H1 (cell line): Measurements from ENCODE around the gene CHFR. TPM values are rescaled to one million over a fixed set of nuclear protein-coding genes. Genes with fewer than 3 reads are reported as not detected.

ENCODE experiments used
- CTCF ChIA-PET: fragments of 300-600 bp; sonication (Branson Sonifier 250); formaldehyde crosslinking; loops from one replicate; lab custom pipeline; 2021; ENCODE audit not compliant: partially characterized antibody; lab: Charles Lee
- POLR2A ChIA-PET: fragments of 300-600 bp; sonication (Branson Sonifier 250); formaldehyde crosslinking; loops from one replicate; lab custom pipeline; 2021; ENCODE audit warnings: inconsistent platforms; ENCODE audit not compliant: partially characterized antibody; lab: Charles Lee
- DNase-seq, 2 experiments: peaks; one replicate each; pipeline versions ENCODE4 v3.0.0 to v3.0.0-alpha.2; 2010 to 2022; ENCODE audit warnings: low spot score in 2 of 2, low read depth in 1 of 2, mixed read lengths in 1 of 2
- FAIRE-seq: peaks from 2 replicates; lab custom pipeline; 2011; peaks lifted over from hg19 to GRCh38; lab: Jason Lieb, UNC
- H2AFZ ChIP-seq: 2 replicates; pipeline ENCODE4 v1.8.1; 2012; ENCODE audit warnings: low read length, inconsistent platforms
- H2AK5ac ChIP-seq: 2 replicates; pipeline ENCODE4 v1.6.1; 2013; ENCODE audit warnings: low read depth, low read length
- H2BK120ac ChIP-seq: replicated peaks from 2 replicates; pipeline ENCODE3; 2013; ENCODE audit warnings: low read depth, low read length, inconsistent platforms
- H2BK12ac ChIP-seq: 2 replicates; pipeline ENCODE4 v1.6.1; 2013; ENCODE audit warnings: low read depth, low read length
- H2BK15ac ChIP-seq: 2 replicates; pipeline ENCODE4 v1.6.1; 2013; ENCODE audit warnings: low read length
- H2BK20ac ChIP-seq: 2 replicates; pipeline ENCODE4 v1.6.1; 2013; ENCODE audit warnings: low read length
- H2BK5ac ChIP-seq: 2 replicates; pipeline ENCODE4 v1.6.1; 2013; ENCODE audit warnings: low read depth, low read length
- H3K14ac ChIP-seq: 2 replicates; pipeline ENCODE4 v1.6.1; 2013; ENCODE audit warnings: inconsistent platforms; ENCODE audit not compliant: insufficient read length
- H3K18ac ChIP-seq: 2 replicates; pipeline ENCODE4 v1.6.1; 2013; ENCODE audit warnings: low read length; ENCODE audit errors: extremely low read depth
- H3K23ac ChIP-seq: 2 replicates; pipeline ENCODE4 v1.6.1; 2013; ENCODE audit warnings: inconsistent platforms; ENCODE audit not compliant: insufficient read length
- H3K23me2 ChIP-seq: 2 replicates; pipeline ENCODE4 v1.6.1; 2013; ENCODE audit warnings: low read depth, low read length
- H3K27ac ChIP-seq: 2 replicates; pipeline ENCODE4 v1.6.1; 2011; ENCODE audit warnings: low read depth, low read length, inconsistent platforms
- H3K27me3 ChIP-seq, 4 experiments: replicated peaks in 1 of 4; 1 replicate in 1 of 4; 2 replicates in 3 of 4; pipeline versions ENCODE4 v1.6.1 to v1.8.1; 2011 to 2013; ENCODE audit warnings: low read length in 3 of 4, mild to moderate bottlenecking in 3 of 4, inconsistent platforms in 2 of 4, mixed read lengths in 2 of 4, moderate library complexity in 1 of 4; ENCODE audit not compliant: control insufficient read depth in 3 of 4, insufficient read depth in 3 of 4; ENCODE audit errors: extremely low read depth in 1 of 4
- H3K36me3 ChIP-seq, 4 experiments: 2 replicates each; pipeline versions ENCODE4 v1.6.1 to v1.8.1; 2011 to 2013; ENCODE audit warnings: mild to moderate bottlenecking in 4 of 4, low read length in 3 of 4, moderate library complexity in 2 of 4, control low read depth in 1 of 4, inconsistent platforms in 1 of 4; ENCODE audit not compliant: insufficient read depth in 4 of 4, control insufficient read depth in 2 of 4
- H3K4ac ChIP-seq: replicated peaks from 2 replicates; pipeline ENCODE3; 2013; ENCODE audit warnings: low read length, low read depth, mixed read lengths, inconsistent platforms; ENCODE audit not compliant: insufficient read length
- H3K4me1 ChIP-seq, 4 experiments: replicated peaks in 1 of 4; 1 replicate in 1 of 4; 2 replicates in 3 of 4; pipeline versions ENCODE4 v1.6.1 to v1.8.1; 2011 to 2013; ENCODE audit warnings: low read length in 3 of 4, inconsistent platforms in 2 of 4, mixed read lengths in 1 of 4; ENCODE audit not compliant: insufficient read depth in 4 of 4, control insufficient read depth in 3 of 4
- H3K4me2 ChIP-seq, 2 experiments: 2 replicates each; pipeline versions ENCODE4 v1.6.1 to v1.8.1; 2011 to 2013; ENCODE audit warnings: low read depth in 2 of 2, low read length in 2 of 2, control low read depth in 1 of 2, inconsistent platforms in 1 of 2, mild to moderate bottlenecking in 1 of 2; ENCODE audit not compliant: insufficient read depth in 1 of 2
- H3K4me3 ChIP-seq, 4 experiments: fragments of 200-600, 300-600 bp in 1 of 4; sonication (generic), shearing (Covaris generic), sonication (Bioruptor Twin) in 1 of 4; 2 replicates each; pipeline versions ENCODE4 v1.5.1 to v1.8.1; 2011 to 2016; ENCODE audit warnings: low read length in 4 of 4, low read depth in 3 of 4, control low read depth in 2 of 4, inconsistent platforms in 2 of 4, mild to moderate bottlenecking in 2 of 4, mixed read lengths in 1 of 4, moderate library complexity in 1 of 4; ENCODE audit not compliant: insufficient read depth in 2 of 4; ENCODE audit errors: extremely low read depth in 1 of 4
- H3K56ac ChIP-seq: replicated peaks from 2 replicates; pipeline ENCODE3; 2013; ENCODE audit warnings: low read depth, mild to moderate bottlenecking, mixed read lengths, low read length, inconsistent platforms; ENCODE audit not compliant: insufficient read length
- H3K79me1 ChIP-seq: 2 replicates; pipeline ENCODE4 v1.6.1; 2013; ENCODE audit warnings: low read depth, low read length, control low read depth
- H3K79me2 ChIP-seq, 2 experiments: 2 replicates each; pipeline versions ENCODE4 v1.6.1 to v1.8.1; 2012 to 2013; ENCODE audit warnings: low read length in 2 of 2, mild to moderate bottlenecking in 2 of 2, inconsistent platforms in 1 of 2; ENCODE audit not compliant: insufficient read depth in 2 of 2, control insufficient read depth in 1 of 2
- H3K9ac ChIP-seq, 4 experiments: replicated peaks in 1 of 4; 1 replicate in 1 of 4; 2 replicates in 3 of 4; pipeline versions ENCODE4 v1.6.1 to v1.8.1; 2011 to 2013; ENCODE audit warnings: low read depth in 3 of 4, low read length in 3 of 4, control low read depth in 2 of 4, mild to moderate bottlenecking in 2 of 4, moderate library complexity in 2 of 4, inconsistent platforms in 1 of 4; ENCODE audit errors: extremely low read depth in 1 of 4
- H3K9me3 ChIP-seq, 2 experiments: 2 replicates each; pipeline versions ENCODE4 v1.6.1 to v1.8.1; 2012 to 2013; ENCODE audit warnings: mild to moderate bottlenecking in 2 of 2, moderate library complexity in 2 of 2, control low read depth in 1 of 2, inconsistent platforms in 1 of 2, low read depth in 1 of 2, low read length in 1 of 2, mixed read lengths in 1 of 2; ENCODE audit not compliant: insufficient read depth in 2 of 2
- H4K20me1 ChIP-seq, 2 experiments: replicated peaks in 1 of 2; 2 replicates each; pipeline versions ENCODE3 to v1.8.1; 2011 to 2013; ENCODE audit warnings: inconsistent platforms in 2 of 2, low read length in 2 of 2, mild to moderate bottlenecking in 1 of 2; ENCODE audit not compliant: insufficient read depth in 2 of 2, control insufficient read depth in 1 of 2
- H4K5ac ChIP-seq: 2 replicates; pipeline ENCODE4 v1.6.1; 2013; ENCODE audit warnings: low read length, low read depth, mixed read lengths, inconsistent platforms; ENCODE audit not compliant: insufficient read length
- H4K8ac ChIP-seq: 2 replicates; pipeline ENCODE4 v1.8.0; 2013; ENCODE audit warnings: mild to moderate bottlenecking, moderate library complexity, low read length, inconsistent platforms; ENCODE audit not compliant: insufficient read depth; ENCODE audit errors: extremely low read depth
- H4K91ac ChIP-seq: replicated peaks from 2 replicates; pipeline ENCODE3; 2013; ENCODE audit warnings: low read length, mixed read lengths, inconsistent platforms; ENCODE audit not compliant: insufficient read length
- CBX8 ChIP-seq: fragments of 300-800, 300-1000 bp; sonication (generic); IDR thresholded peaks from 2 replicates; pipeline ENCODE4 v1.7.1; 2016; ENCODE audit warnings: low read depth, low read length, borderline replicate concordance
- CHD1 ChIP-seq: IDR thresholded peaks from 2 replicates; pipeline ENCODE4 v1.6.1; 2012; ENCODE audit warnings: low read depth, low read length, improper control_type of control experiment
- CTBP2 ChIP-seq: IDR thresholded peaks from 2 replicates; pipeline ENCODE4 v1.7.0; 2011; ENCODE audit warnings: borderline replicate concordance, mild to moderate bottlenecking, moderate library complexity, mixed read lengths, low read length; ENCODE audit not compliant: insufficient read depth, insufficient read length
- EP300 ChIP-seq, 2 experiments: IDR thresholded peaks; 1 replicate in 1 of 2; 2 replicates in 1 of 2; pipeline ENCODE4 v1.6.1; 2011 to 2012; ENCODE audit warnings: low read depth in 2 of 2, low read length in 2 of 2, mild to moderate bottlenecking in 2 of 2, borderline replicate concordance in 1 of 2, inconsistent platforms in 1 of 2, moderate library complexity in 1 of 2
- FOSL1 ChIP-seq: IDR thresholded peaks from 2 replicates; pipeline ENCODE4 v1.6.1; 2011; ENCODE audit warnings: mild to moderate bottlenecking, low read depth, low read length, moderate library complexity; ENCODE audit not compliant: insufficient read depth
- POLR2A ChIP-seq, 2 experiments: IDR thresholded peaks; 1 replicate in 1 of 2; 2 replicates in 1 of 2; pipeline ENCODE4 v1.6.1; 2011; ENCODE audit warnings: low read depth in 2 of 2, low read length in 2 of 2, mild to moderate bottlenecking in 2 of 2; ENCODE audit errors: control extremely low read depth in 1 of 2
- RXRA ChIP-seq: IDR thresholded peaks from 2 replicates; pipeline ENCODE4 v1.6.1; 2011; ENCODE audit warnings: low read depth, mild to moderate bottlenecking, low read length, moderate library complexity; ENCODE audit not compliant: insufficient read depth
- TBP ChIP-seq: IDR thresholded peaks from 2 replicates; pipeline ENCODE4 v1.6.1; 2011; ENCODE audit warnings: low read depth, low read length, improper control_type of control experiment
- WGBS, 2 experiments: shearing (Covaris generic) in 1 of 2; methylation state at CpG; one replicate each; pipeline versions ENCODE4 v1.1.6 to v1.1.7; 2013 to 2015; ENCODE audit warnings: low lambda C conversion rate in 2 of 2, mixed read lengths in 2 of 2, inconsistent platforms in 1 of 2, low coverage in 1 of 2, missing lambda C conversion rate in 1 of 2; ENCODE audit not compliant: insufficient replicate concordance in 2 of 2, insufficient coverage in 1 of 2, insufficient read length in 1 of 2; ENCODE audit errors: extremely low coverage in 1 of 2, missing lambda C conversion rate in 1 of 2; 5-methylcytosine and 5-hydroxymethylcytosine counted together
- polyA plus RNA-seq, 7 experiments: library from polyadenylated mRNA; depleted of rRNA in 3 of 7; stranded (reverse) in 5 of 7; unstranded in 2 of 7; fragments of >200 nt in 5 of 7; fragments of 200-250 nt in 2 of 7; gene quantifications; 1 replicate in 5 of 7; 2 replicates in 1 of 7; 4 replicates in 1 of 7; pipeline versions ENCODE4 v1.2.1 to v1.2.3, GENCODE V29; 2011 to 2013; ENCODE audit warnings: missing spikeins in 2 of 7, mixed read lengths in 2 of 7
- total RNA-seq: library from RNA; stranded (reverse); fragmentation: NEBNext Ultra II Directional; extraction: Animal tissue kit (Norgen Biotek cat#: 25700); gene quantifications from 2 replicates; pipeline ENCODE4 v1.2.1, GENCODE V29; 2021
- TF ChIP-seq, protein P1 (sequence below), 3 experiments: IDR thresholded peaks; 1 replicate in 2 of 3; 2 replicates in 1 of 3; pipeline versions ENCODE4 v1.5.1 to v1.6.1; 2011; ENCODE audit warnings: low read length in 3 of 3, mild to moderate bottlenecking in 3 of 3, inconsistent platforms in 2 of 3, low read depth in 1 of 3, moderate library complexity in 1 of 3; ENCODE audit not compliant: insufficient read depth in 1 of 3; ENCODE audit errors: control extremely low read depth in 1 of 3

The CHFR gene
- total and polyA plus RNA-seq, 2 of the 8 experiments (the other 6 are each of a cell fraction or from before 2014, with no cell fraction given), result 31.4 to 44.6 TPM

DNA sequence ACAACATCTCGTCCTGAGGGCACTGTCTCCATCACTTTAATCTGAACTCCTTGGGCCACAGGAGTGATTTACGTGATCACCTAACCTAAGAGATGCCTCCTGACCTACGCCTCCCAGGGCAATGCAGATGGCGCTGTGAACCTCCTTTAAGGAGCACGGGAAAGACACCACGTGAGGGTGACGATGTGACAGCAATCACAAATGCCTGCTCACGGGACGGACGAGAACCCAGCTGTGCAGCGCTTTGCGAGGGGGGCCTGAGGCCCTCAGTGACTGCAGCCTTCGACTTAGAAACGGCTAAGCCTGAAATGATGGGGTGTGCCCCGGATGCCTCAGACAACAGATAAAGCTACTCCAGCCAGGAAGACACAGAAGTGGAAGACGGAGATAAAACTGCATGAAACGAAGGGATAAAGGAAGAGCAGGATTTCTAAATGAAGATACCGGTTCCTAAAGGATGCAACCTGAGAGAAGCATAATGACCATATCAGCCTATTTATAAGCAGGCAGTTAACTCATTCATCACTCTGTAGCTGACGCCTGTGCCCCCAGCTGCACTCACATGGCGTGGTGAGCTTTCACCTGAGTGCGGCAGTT is 44.9 kb downstream of the CHFR start:
- no peak overlapping the region for H2AFZ ChIP-seq
- no peak overlapping the region for H3K18ac ChIP-seq
- H3K27me3 ChIP-seq, result no peaks in the 10 kb centered on the region
- POLR2A ChIA-PET, result interaction anchor here (0.5 kb wide), 1 partner anchor 43 kb away, joined by 3 read pairs; no protein-coding TSS in a partner anchor
- H4K8ac ChIP-seq, result no peak overlapping the region
- no peak overlapping the region for H3K23ac ChIP-seq
- H3K79me1 ChIP-seq, result no peaks in the 10 kb centered on the region
- H2BK5ac ChIP-seq, result no peak overlapping the region
- no peak overlapping the region for H4K5ac ChIP-seq
- no peak overlapping the region for H3K27ac ChIP-seq
- no peaks in the 10 kb centered on the region for H3K23me2 ChIP-seq
- peaks cover 0 to 3% (median 1%) of the 10 kb centered on the region in 4 experiments; a peak in 1 of 7 replicates for H3K4me1 ChIP-seq
- DNase-seq, result no peak
- no peak overlapping the region for H2BK20ac ChIP-seq
- H3K4me2 ChIP-seq, result no peak overlapping the region
- CTCF ChIA-PET, result interaction anchor here (1.4 kb wide), 1 partner anchor 14 kb away, joined by 3 read pairs; the partner anchor contains the start of gene GOLGA3
- no peak overlapping the region for H4K91ac ChIP-seq
- 93% methylated on average over 21 of the region's 21 CpGs; no CpG with 5 or more reads in 1 of the 2 experiments for WGBS, 2 experiments
- no peak overlapping the region for H2BK120ac ChIP-seq
- H2BK15ac ChIP-seq, result no peak overlapping the region
- H3K4me3 ChIP-seq, result no peak overlapping the region
- H3K14ac ChIP-seq, result no peak overlapping the region
- peaks cover 1 to 2% of the 10 kb centered on the region in 2 experiments for H4K20me1 ChIP-seq
- no peaks in the 10 kb centered on the region for H3K79me2 ChIP-seq
- no peak overlapping the region for H3K4ac ChIP-seq
- H3K9me3 ChIP-seq, result no peaks in the 10 kb centered on the region
- peaks cover 5 to 53% (median 12%) of the 10 kb centered on the region in 4 experiments; a peak in 7 of 8 replicates for H3K36me3 ChIP-seq
- no peak overlapping the region for H2AK5ac ChIP-seq
- TF ChIP-seq EP300 (IDR thresholded peaks at IDR 0.05; ENCODE audit: borderline replicate concordance in 1 of 2, low read depth in 2 of 2, low read length in 2 of 2) (no peak), CBX8 (no peak), POLR2A (IDR thresholded peaks at IDR 0.05; ENCODE audit: control extremely low read depth in 1 of 2, low read depth in 2 of 2, low read length in 2 of 2) (no peak), RXRA (no peak), CTBP2 (no peak), FOSL1 (no peak), CHD1 (no peak), TBP (no peak)
- TF ChIP-seq, protein P1, sequence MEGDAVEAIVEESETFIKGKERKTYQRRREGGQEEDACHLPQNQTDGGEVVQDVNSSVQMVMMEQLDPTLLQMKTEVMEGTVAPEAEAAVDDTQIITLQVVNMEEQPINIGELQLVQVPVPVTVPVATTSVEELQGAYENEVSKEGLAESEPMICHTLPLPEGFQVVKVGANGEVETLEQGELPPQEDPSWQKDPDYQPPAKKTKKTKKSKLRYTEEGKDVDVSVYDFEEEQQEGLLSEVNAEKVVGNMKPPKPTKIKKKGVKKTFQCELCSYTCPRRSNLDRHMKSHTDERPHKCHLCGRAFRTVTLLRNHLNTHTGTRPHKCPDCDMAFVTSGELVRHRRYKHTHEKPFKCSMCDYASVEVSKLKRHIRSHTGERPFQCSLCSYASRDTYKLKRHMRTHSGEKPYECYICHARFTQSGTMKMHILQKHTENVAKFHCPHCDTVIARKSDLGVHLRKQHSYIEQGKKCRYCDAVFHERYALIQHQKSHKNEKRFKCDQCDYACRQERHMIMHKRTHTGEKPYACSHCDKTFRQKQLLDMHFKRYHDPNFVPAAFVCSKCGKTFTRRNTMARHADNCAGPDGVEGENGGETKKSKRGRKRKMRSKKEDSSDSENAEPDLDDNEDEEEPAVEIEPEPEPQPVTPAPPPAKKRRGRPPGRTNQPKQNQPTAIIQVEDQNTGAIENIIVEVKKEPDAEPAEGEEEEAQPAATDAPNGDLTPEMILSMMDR (IDR thresholded peaks at IDR 0.05; ENCODE audit: control extremely low read depth in 1 of 3, insufficient read depth in 1 of 3, low read depth in 1 of 3, low read length in 3 of 3), result no peak
- TF ChIP-seq, all 59 proteins: peak for 0
- Histone ChIP-seq H3K56ac (no peak overlapping the region), H2BK12ac (no peak overlapping the region), H3K9ac (no peak overlapping the region)
- FAIRE-seq, result no peak
